GM19035 (cell line): ENCODE data around the gene IL36G.

ENCODE experiments used
- ATAC-seq: cut with Tn5 transposase; IDR thresholded peaks from one replicate; pipeline ENCODE4 v1.9.1; 2021; ENCODE audit not compliant: unreplicated experiment

The IL36G gene

GRCh38 chr2:112972423-112973086 lies 5.3 kb upstream of the IL36G start:
- no peak for ATAC-seq

GRCh38 chr2:112973156-112973555 lies 4.7 kb upstream of the IL36G start:
- no peak for ATAC-seq

- ATAC-seq, result no peak
These were observed 1.9 kb downstream of the IL36G start for GRCh38 chr2:112979731-112980130.

GRCh38 chr2:112980537-112980936 lies 2.7 kb downstream of the IL36G start:
- ATAC-seq, result no peak

GRCh38 chr2:112985090-112985489 lies 7.3 kb downstream of the IL36G start:
- no peak for ATAC-seq

GRCh38 chr2:112989611-112990010 lies 11.8 kb downstream of the IL36G start:
- no peak for ATAC-seq

GRCh38 chr2:112993831-112994230 lies 16.0 kb downstream of the IL36G start:
- ATAC-seq, result no peak

- no peak for ATAC-seq
These were observed 16.8 kb downstream of the IL36G start for GRCh38 chr2:112994648-112995047.

- no peak for ATAC-seq
These were observed 17.6 kb downstream of the IL36G start for GRCh38 chr2:112995346-112995920.

- ATAC-seq, result no peak
These were observed 18.8 kb downstream of the IL36G start for GRCh38 chr2:112996635-112997034.

GRCh38 chr2:112997151-112997550 lies 19.3 kb downstream of the IL36G start:
- ATAC-seq, result no peak

GRCh38 chr2:113000436-113000835 lies 22.6 kb downstream of the IL36G start:
- no peak for ATAC-seq

- ATAC-seq, result no peak
These were observed 24.9 kb downstream of the IL36G start for GRCh38 chr2:113002677-113003076.

GRCh38 chr2:113005030-113005509 lies 27.3 kb downstream of the IL36G start, which contains the start of gene IL36A:
Gene IL36A (plus strand): TSS chr2:113005459. CDS start chr2:113005872, 413 bp downstream.
- ATAC-seq, result no peak

GRCh38 chr2:113007250-113007649 lies 29.4 kb downstream of the IL36G start:
- ATAC-seq, result no peak

- no peak for ATAC-seq
These were observed 31.8 kb downstream of the IL36G start for GRCh38 chr2:113009622-113010021.

GRCh38 chr2:113010088-113010487 lies 32.3 kb downstream of the IL36G start:
- no peak for ATAC-seq

- no peak for ATAC-seq
These were observed 33.3 kb downstream of the IL36G start for GRCh38 chr2:113011108-113011507.

- no peak for ATAC-seq
These were observed 34.9 kb downstream of the IL36G start for GRCh38 chr2:113012436-113013335.

GRCh38 chr2:113013336-113013661 lies 35.5 kb downstream of the IL36G start:
- ATAC-seq, result no peak

GRCh38 chr2:113014067-113014466 lies 36.3 kb downstream of the IL36G start:
- ATAC-seq, result no peak

- ATAC-seq, result no peak
These were observed 37.2 kb downstream of the IL36G start for GRCh38 chr2:113015042-113015441.
